Fibroblast of upper back skin (primary cell): ENCODE measurements around the gene TM7SF2.
A peak's percentile ranks its signal among the peaks of the same experiment; 100 is the strongest.
"Not testable (repeated sequence)": the region's sequence is repeated elsewhere in the genome, so short reads cannot be mapped to it uniquely, and the experiment has no call there.

Source experiments
- DNase-seq: peaks from one replicate; pipeline ENCODE4 v3.0.0-alpha.2; 2013

Gene TM7SF2

DNA sequence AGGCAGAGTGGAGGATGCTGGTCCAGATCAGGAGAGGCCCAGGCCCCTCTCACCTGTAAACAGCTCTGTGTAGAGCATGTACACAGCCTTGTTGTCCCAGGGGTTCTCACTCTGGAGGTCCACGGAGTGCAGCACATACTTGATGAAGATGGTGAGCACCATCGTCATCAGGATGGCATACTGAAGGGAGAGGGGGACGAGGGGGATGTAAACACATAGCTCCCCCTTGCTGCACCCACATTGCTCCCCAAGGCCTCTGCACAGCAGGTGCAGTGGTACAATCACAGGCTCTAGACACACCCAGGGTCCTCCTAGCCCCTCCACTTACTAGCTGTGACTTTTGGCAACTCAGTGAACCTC is 19.7 kb downstream of the TM7SF2 start:
- no peak for DNase-seq

DNA sequence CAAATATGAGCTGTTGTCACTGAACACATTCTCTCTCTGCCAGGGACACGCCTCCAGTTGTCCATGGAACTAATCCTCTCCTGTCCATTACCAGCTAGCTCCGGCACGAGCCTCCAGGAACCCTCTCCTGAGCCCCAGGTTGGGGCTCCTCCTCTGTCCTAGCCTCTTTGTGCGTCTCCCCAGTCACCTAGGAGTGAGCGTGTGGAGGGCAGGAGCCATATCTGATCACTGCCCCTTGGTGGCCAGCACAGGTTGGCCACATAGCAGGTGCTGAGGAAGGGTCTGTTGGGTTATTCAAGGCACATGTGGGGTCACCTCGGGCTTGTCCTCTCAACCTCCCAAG is 20.2 kb downstream of the TM7SF2 start:
- DNase-seq: no peak

DNA sequence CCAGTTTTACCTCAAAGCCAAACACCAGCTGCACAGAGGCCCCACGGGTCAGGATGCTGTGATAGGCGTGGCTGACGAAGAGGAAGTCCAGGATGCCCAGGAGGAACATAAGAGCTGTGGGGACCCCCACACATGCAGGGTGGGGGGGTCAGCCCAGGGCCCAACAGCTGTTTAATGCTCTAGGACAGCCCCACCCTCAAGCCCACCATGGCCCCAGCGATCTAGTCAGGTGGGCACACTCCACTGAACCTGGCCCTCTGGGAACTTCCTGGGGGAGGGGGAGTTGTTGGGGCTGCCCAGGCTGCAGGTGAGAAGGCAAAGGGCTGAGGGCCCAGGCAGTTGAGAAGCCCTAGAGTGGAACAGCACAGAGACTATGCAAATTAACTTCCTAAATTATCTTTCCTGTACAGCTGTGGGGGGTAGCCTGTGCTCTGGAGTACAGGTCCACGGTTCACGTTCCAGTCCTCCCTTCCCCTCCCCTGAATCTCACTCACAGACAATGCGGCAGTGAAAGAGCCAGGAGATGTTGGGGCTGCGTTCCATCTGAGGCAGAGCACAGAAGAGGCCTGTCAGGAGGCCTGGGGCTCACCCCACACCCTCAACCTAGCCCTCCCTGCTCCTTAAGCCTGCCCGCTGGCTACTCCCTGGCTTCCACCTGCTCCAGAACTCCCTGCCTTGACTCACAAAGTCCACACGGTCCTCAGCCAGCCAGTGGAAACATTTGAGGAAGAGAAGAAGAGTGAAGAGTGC is 20.7 kb downstream of the TM7SF2 start:
- no peak for DNase-seq

DNA sequence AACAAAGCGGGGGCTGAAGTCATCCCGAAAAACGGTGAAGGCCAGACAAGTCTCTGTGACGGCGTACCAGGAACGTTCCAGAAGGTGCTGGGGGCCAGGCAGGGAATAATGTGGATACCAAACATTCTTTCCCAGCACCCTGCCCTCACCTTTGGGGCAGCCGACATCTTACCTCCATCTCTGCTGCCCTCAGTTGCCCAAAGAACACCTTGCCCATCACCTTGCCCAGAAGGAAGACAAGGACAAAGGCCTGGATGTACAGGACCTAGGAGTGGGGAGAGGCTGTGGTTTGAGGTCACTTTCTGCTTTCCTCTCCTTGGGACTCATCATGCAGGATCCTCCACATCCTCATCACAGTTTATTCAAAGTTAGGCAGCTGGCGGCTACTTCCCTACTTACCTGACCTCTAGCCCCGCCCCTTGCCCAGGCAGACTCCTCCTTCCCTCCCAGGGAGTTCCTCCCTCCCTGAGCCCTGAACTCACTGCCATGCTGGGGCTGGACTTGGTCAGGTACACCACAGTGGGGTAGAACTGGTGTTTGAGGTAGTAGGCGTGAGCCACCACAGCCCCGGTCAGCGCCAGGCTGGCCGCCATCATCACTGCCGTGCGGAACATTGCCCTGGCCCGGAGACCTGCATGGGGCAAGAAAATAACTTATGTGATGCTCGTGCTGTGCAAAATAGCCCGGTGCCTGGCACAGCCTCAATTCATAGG is 21.5 kb downstream of the TM7SF2 start:
- DNase-seq: no peak

DNA sequence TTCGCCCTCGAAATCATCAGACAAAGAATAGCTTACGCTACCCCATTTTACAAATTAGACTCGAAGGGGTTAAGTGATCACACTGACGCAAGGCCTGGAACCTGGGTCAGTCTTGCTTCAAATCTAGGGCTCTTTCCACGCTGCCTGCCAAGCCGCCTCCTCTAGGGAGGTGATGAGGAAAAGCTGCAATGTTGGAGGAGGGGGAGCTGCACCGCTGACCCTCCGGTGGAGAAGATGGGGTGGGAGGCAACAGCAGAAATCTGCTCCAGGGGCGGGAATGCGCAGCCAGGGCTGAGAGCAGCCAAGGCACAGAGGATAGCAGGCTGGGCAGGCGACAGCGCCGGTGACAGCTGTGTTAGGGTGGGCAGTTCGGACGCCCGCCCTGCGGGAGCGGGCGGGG is 22.1 kb downstream of the TM7SF2 start:
- DNase-seq: no peak

DNA sequence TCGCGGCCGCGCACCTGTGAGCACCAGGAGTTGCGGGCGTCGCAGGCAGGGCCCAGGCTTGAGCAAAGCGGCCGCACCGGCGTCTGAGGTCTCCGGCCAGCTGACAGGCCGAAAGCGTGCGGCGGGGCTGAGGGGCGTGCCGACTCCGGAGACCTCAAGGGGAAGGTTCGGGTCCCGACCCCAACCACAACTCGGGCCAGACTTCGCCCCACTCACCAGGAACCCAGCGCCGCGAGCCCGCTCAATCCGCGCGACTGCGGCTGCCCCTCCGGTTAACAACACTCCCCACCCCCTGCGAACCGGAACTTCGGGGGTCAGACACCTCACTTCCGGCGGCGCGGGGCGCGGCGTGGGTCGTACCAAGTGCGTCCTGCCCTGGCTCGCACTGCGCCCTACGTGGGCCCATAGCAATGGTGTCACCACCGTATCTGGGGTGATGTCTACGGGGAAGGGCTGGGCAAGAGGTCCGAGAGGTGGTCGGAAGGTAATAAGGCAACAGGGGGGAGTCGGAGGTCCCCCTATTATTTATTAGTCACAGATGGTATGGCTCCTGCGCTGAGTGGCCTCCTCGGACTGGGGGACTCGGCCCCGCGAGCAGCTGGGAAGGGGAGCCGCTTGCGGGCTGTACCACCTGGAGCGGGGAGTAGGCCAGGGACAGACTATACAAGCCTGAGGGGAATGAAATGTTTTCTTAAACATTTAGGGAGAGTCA is 22.7 kb downstream of the TM7SF2 start, which contains the start of gene SYVN1:
SYVN1 (minus strand) TSS at position 280 of the 712 bp plus-strand sequence. CDS start 918 bp downstream, outside the sequence.
- peak; percentile 86 for DNase-seq

DNA sequence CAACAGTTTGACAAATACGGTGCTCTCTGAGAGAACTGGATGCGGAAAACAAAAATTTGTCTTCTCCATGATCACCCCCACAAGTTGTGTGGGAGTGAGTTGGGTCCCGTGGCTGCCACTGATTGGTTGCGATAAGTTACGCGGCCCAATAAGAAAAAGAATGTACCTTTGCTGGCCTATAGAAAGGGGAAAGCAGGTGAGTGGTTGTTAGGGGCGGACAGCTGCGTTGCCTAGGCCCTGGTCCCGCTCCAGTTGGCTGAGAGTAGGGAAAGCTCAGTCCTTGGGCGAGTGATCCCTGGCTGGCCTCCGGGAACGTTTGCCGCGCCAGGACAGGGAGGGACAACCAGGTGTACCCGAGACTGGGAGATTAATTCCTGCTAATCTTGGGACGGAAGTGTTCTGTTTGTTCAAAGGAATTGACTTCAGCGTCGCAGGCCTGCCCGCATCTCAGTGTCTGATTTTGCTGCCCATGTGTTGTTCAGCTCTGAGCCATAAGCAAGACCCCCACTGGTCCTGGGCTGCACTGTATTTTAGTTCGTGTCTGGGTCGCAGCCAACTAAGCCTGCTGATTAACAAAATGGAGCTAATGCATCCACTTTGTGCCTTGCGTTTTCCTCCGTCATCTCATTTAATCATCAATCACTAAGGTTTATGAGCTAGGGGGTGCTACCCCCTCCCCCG is 23.4 kb downstream of the TM7SF2 start:
- peak; percentile 97 for DNase-seq

DNA sequence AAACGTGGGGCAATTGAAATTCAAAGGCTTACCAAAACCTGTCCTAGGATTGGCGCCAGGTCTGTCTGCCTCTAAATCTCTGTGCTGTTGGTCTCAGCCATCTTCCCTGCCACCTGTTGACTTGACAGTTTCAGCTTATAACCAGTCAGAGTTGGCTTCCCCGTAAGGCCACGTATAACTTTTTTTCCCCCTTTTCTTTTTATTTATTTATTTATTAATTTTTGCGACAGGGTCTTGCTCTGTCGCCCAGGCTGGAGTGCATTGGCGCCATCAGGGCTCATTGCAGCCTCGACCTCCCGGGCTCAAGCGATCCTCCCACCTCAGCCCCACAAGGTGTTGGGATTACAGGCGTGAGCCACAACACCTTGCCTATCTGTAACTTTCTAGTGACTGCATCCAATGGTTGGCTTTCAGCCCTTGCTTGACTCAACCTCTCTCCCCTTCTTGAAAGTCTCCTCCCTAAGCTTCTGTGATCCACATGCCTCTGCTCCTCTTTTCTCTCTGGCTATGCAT is 24.0 kb downstream of the TM7SF2 start:
- no peak for DNase-seq

DNA sequence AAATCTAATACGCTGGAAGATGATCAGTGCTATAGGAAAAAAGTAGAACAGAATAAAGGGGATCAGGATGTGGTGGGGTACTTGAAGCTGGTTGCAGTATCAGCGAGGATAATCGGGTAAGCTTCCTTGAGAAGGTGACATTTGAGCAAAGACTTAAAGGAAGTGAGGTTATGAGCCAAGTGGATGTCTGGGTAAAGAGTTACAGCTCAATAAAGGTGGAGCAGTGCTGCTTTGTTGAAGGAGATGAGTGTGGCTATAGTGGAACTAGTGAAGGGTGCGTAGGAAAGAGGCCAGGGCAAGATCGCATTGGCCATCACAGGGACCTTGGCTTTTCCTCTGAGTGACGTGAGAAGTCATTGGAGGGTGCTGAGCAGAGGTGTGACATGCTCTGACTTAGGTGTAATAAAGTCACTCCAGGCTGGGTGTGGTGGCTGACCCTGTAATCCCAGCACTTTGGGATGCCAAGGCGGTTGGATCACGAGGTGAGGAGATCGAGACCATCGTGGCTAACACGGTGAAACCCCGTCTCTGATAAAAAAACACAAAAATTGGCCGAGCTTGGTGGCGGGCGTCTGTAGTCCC is 24.9 kb downstream of the TM7SF2 start:
- no peak for DNase-seq

DNA sequence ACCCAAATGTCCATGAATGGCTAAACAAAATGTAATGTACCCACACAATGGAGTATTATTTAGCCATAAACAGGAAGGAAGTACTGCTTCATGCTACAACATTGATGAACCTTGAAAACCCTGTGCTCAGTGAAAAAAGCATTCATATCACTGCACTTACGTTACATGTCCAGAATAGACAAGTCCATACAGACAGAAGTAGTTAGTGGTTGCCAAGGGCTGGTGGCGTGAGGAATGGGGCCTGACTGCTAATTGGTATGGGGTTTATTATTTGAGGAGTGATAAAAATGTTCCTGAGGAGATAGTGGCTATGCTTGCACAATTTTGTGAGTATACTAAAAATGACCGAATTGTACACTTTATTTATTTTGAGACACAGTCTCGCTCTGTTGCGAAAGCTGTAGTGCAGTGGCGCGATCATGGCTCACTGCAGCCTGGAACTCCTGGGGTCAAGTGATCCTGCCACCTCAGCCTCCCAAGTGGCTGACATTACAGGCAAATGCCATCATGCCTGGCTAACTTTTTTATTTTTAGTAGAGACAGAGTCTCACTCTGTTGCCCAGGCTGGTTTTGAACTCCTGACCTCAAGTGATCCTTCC is 30.3 kb downstream of the TM7SF2 start:
- no peak for DNase-seq

DNA sequence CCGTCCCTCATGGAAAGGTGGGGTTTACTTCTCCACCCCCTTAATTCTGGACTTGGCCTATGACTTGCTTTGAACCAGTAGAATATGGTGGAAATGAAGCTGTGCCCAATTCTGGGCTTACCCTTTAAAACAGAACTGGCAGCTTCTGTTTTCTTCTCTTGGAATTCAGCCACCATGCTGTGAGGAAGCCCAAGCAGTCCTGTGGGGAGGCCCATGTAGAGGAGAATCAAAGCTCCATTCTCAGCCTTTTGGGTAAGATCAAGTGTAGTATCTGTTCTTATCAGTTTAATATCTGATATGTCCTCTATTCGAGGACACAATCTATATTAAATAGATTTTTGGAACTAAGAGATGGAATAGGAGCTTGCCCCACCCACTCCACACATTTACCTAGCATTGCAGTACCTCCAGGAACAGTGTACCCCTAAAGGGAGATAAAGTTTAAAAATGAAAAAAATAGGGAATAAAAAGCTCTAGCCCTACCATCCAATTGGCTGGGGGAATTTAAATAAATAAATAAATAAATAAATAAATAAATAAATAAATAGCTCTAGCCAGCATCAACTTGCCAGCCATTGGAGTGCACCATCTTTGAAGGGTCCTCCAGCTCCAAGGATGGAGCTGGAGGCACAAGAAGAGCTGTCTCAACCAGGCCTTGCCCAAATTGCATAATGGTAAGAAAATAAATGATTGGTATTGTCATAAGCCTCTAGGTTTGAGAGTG is 35.8 kb downstream of the TM7SF2 start:
- DNase-seq: no peak

DNA sequence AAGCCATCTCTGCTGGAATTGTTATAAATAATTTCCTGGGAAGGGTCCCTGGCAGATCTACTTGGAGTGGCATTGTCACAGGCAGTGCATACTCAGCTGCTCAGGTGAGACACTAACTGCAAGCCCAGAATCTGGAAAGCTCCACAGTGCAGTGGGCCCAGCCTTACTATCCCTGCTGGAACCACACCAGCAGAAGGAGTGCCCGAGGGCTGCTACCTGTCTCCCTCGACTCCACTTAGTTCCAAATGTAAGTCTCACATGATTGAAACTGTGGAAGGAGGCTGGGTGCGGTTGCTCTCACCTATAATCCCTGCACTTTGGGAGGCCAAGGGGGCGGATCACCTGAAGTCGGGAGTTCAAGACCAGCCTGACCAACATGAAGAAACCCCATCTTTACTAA is 37.0 kb downstream of the TM7SF2 start:
- DNase-seq: no peak

DNA sequence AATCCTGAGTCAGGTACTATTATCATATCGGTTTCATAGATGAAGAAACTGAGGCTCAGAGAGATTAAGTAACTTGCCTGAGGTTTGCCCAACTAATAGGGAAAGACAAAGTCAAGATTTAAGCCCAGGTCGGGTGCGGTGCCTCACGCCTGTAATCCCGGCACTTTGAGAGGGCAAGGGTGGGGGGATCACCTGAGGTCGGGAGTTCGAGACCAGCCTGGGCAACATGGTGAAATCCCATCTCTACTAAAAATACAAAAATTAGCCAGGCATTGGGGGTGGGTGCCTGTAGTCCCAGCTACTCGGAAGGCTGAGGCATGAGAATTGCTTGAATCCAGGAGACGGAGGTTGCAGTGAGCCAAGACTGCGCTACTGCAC is 38.4 kb downstream of the TM7SF2 start:
- DNase-seq: not testable (repeated sequence)

DNA sequence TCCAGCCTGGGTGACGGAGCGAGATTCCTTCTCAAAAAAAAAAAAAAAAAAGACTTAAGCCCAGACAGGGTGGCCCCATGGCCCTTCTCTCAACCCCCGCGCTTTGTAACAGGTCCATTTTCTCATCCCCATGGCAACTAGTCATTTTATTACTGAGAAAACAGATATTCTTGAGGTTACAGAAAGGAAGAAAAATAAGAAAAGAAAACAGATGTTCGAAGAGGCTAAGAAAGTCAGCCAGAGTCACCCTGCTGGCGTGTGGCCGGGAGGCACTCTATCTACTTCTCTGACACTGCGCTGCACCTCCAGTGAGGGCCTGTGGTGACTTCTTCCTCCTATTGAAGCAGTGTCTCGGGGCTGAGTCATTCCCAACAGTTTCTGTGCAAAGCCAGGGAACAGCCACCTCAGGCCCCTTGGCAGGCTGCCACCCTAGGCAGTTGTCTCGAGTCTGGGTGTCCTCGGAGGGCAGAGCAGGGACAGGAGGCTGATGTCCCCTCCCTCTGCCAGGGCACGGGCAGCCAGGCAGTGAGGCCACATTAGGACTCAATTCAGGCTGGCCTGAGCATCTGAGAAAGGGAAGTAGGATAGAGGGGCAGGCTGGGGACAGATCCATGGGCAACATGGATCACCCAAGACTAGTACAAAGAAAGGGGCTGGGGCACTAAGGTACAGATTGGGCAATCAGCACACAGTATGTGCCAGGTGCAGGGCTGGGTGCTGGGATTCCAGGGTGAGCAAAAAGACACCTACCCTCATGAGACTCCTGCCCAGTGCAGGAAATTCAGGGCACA is 39.0 kb downstream of the TM7SF2 start:
- DNase-seq: peak; percentile 78

DNA sequence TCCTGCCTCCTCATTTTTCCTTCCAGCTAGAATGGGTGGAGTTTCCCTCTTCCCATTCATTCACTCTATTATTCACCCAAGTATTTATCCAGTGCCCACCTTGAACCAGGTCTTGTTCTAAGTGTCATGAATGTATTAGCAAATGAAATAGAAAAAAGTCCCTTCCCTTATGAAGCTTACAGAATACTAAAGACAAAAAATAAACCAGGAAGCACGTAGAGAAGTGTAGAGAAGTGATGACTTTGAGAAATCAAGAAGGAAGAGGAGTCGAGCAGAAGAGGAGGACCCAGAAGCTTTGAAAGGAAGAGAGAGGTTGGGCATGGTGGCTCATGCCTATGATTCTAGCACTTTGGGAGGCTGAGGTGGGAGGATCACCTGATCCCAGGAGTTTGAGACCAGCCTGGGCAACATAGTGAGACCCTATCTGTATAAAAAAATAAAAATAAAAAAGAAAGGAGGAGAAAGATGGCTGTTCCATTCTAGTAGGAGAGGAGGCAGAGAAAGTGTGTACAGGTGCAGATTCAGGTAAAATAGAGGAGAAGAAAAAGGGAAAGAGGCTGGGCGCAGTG is 39.7 kb downstream of the TM7SF2 start:
- DNase-seq: no peak

DNA sequence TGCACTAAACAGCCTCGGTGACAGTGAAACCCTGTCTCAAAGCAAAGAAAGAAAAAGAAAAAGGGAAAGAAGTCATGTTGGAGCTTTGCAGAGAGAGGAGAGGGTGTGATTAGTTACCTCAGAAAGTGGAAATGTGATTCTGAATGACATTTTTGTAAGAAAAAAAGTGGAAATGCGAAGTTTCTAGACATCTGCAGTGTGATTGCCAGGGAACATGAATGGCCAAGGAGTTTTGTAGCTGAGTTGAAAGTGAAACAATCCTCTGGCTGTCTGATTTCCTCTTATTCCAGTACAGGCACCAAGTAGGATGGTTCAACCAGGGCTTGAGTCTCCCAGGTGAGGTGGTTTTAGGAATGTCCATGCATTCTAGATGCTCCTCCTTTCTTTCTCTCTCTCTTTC is 40.5 kb downstream of the TM7SF2 start:
- DNase-seq: no peak

DNA sequence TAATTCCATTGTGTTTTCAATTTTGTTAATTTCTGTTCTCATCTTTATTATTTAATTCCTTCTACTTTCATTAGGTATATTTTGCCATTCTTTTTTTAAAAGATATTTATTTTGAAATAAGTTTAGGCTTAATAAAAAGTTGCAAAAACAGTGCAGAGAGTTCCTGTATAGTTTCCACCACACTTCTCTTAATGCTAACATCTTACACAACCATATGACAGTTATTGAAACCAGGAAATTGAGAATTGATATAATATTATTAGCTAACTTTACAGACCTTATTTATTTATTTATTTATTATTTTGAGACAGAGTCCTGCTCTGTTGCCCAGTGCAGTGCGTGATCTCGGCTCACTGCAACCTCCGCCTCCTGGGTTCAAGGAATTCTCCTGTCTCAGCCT is 44.6 kb downstream of the TM7SF2 start:
- no peak for DNase-seq

DNA sequence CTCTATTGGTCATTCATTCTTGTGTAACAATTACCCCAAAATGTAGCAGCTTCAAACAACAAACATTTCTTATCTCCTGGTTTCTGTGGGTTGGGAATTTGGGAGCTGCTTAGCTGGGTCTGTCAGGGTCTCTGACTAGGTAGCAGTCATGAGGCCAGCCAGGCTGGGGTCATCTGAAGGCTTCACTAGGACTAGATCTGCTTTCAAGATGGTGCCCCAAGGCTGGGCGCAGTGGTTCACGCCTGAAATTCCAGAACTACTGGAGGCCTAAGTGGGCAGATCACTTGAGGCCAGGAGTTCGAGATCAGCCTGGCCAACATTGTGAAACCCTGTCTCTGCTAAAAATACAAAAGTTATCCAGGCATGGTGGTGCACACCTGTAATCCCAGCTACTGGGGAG is 45.3 kb downstream of the TM7SF2 start:
- DNase-seq: no peak

DNA sequence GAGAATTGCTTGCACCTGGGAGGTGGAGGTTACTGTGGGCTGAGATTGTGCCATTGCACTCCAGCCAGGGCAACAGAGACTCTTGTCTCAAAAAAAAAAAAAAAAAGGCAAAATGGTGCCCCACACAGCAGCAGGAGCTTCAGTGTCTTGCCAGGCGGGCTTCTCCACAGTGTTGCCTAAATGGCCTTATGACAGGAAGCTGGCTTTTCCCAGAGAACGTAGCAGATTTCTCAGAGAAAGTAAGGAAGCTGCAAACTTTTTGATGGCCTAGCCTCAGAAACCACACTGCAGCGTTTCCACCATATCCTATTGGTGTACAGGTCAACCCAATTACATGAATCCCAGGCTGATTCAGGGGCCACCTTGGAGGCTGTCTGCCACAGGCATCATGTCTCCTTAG is 45.7 kb downstream of the TM7SF2 start:
- no peak for DNase-seq

DNA sequence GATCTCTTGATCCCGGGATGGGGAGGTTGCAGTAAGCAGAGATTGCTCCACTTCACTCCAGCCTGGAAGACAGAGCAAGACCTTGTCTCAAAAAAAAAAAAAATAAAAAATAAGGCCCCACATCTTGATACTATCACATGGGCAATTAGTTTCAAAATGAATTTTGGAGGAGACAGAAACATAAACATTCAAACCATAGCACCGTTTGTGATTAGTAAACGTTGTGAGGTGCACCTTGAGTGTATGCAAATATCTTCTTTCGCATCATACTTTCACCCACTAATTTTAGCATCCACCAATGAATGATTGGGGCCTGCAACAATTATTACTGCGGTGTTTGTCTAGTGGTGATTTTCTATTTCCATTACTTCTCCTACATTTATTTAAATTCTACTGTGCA is 47.3 kb downstream of the TM7SF2 start:
- no peak for DNase-seq

DNA sequence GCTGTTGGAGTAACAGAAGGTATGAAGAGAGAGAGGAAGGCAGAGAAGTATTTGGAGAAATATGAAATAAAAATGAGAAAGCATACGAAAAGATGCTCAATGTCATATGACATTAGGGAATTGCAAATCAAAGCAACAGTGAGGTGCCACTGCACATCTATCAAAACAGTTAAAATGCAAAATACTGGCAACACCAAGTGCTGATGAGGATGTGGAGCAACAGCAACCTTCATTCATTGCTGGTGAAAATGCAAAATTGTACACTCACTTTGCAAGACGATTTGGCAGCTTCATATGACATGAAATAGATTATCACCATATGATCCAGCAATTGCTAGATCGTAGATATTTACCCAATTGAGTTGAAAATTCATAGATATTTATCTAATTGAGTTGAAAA is 49.0 kb downstream of the TM7SF2 start:
- DNase-seq: no peak
